Peyer's patch (tissue), 4 donors: ENCODE measurements around the gene CFAP221. TPM values are rescaled to one million over a fixed set of nuclear protein-coding genes. Genes with fewer than 3 reads are reported as not detected.

ENCODE experiments used
- DNase-seq, 3 donors: peaks; one replicate each; pipeline ENCODE4 v3.0.0-alpha.2; 2017 to 2019
- H3K27ac ChIP-seq, 4 donors: fragments of 200-600 bp; sonication (generic); one replicate each; pipeline ENCODE4 v1.5.1; 2016 to 2019
- H3K27me3 ChIP-seq, 2 donors: fragments of 200-600 bp; sonication (generic); one replicate each; pipeline ENCODE4 v1.5.1; 2019
- H3K36me3 ChIP-seq, 3 donors: fragments of 200-600 bp; sonication (generic); one replicate each; pipeline ENCODE4 v1.5.1; 2016 to 2019
- H3K4me1 ChIP-seq, 4 donors: fragments of 200-600 bp; sonication (generic); one replicate each; pipeline ENCODE4 v1.5.1; 2016 to 2019
- H3K4me3 ChIP-seq, 4 donors: fragments of 200-600 bp; sonication (generic); 1 replicate in 3 of 4; 2 replicates in 1 of 4; pipeline ENCODE4 v1.5.1; 2016 to 2019; ENCODE audit warnings: mild to moderate bottlenecking in 1 of 4
- H3K9me3 ChIP-seq, 4 donors: fragments of 200-600 bp; sonication (generic); one replicate each; pipeline ENCODE4 v1.5.1; 2016 to 2019; ENCODE audit warnings: mild to moderate bottlenecking in 1 of 4
- POLR2A ChIP-seq, 2 donors: fragments of 450-650 bp; IDR thresholded peaks; one replicate each; pipeline ENCODE4 v1.5.1; 2017; ENCODE audit warnings: antibody characterized with exemption in 2 of 2, mild to moderate bottlenecking in 2 of 2, moderate library complexity in 2 of 2
- total RNA-seq, 4 donors: library from RNA; depleted of rRNA; stranded (reverse); fragments of >200 nt; gene quantifications; one replicate each; pipeline ENCODE4 v1.1.0, GENCODE V29; 2016
- TF ChIP-seq, protein P1 (sequence below), 6 experiments: fragments of 450-650 bp in 4 of 6; fragments of 200-600 bp in 2 of 6; sonication (generic) in 1 of 6; IDR thresholded peaks; one replicate each; pipeline ENCODE4 v1.5.1; 2017 to 2019; ENCODE audit warnings: antibody characterized with exemption in 6 of 6, mild to moderate bottlenecking in 3 of 6, moderate library complexity in 1 of 6

CFAP221 gene
- total RNA-seq, 4 donors from 2014 or later, result 2.8 to 6.6 (median 3.6) TPM

DNA sequence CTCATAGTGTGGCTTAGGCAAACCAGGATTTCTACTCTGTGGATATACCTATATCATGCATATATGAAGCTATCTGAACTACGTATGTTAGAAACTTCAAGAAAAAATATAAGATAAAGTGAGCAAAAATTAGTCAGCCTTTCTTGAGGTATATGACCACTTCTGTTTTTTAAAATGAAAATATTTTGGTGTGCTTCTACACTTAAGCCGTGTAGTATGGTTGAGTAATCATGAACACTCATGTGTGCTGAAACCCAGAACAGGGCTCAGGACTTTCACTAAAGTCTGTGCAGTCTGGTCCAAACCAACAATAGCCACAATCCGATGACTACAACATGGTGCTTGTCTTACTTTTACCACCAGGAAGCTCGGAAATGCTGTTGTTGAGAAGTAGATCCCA lies 85.9 kb downstream of the CFAP221 start:
- H3K9me3 ChIP-seq, result no peaks in the 10 kb centered on the region
- H3K36me3 ChIP-seq, result no peaks in the 10 kb centered on the region
- no peak overlapping the region for H3K4me3 ChIP-seq
- DNase-seq, result no peak
- TF ChIP-seq POLR2A (IDR thresholded peaks at IDR 0.05), result no peak
- TF ChIP-seq, protein P1, sequence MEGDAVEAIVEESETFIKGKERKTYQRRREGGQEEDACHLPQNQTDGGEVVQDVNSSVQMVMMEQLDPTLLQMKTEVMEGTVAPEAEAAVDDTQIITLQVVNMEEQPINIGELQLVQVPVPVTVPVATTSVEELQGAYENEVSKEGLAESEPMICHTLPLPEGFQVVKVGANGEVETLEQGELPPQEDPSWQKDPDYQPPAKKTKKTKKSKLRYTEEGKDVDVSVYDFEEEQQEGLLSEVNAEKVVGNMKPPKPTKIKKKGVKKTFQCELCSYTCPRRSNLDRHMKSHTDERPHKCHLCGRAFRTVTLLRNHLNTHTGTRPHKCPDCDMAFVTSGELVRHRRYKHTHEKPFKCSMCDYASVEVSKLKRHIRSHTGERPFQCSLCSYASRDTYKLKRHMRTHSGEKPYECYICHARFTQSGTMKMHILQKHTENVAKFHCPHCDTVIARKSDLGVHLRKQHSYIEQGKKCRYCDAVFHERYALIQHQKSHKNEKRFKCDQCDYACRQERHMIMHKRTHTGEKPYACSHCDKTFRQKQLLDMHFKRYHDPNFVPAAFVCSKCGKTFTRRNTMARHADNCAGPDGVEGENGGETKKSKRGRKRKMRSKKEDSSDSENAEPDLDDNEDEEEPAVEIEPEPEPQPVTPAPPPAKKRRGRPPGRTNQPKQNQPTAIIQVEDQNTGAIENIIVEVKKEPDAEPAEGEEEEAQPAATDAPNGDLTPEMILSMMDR (IDR thresholded peaks at IDR 0.05), result no peak
- H3K27ac ChIP-seq, result no peak overlapping the region
- no peaks in the 10 kb centered on the region for H3K27me3 ChIP-seq
- H3K4me1 ChIP-seq, result no peaks in the 10 kb centered on the region

DNA sequence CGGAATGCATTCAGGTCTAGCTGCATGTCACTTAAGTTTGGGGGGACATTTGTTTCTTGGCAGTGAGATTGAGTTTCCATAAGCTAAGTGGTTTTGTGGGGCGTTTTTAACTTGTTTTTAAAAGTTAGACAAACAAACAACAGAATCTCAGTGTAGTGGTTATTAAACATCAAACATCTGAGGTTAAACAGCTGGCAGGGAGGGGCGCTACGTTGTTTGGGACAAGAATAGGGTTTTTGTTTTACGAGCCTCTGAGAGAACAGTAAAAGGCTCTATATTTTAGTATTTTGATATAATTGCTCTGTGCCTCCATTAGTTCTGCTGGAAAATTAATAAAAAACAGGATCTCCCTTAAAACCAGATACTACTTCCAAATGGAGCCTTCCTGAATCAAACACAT lies 93.1 kb downstream of the CFAP221 start:
- Histone ChIP-seq H3K9me3 (no peaks in the 10 kb centered on the region), H3K4me3 (no peak overlapping the region), H3K36me3 (no peaks in the 10 kb centered on the region), H3K27me3 (no peaks in the 10 kb centered on the region), H3K4me1 (no peaks in the 10 kb centered on the region), H3K27ac (no peak overlapping the region)
- no peak for DNase-seq
- TF ChIP-seq, protein P1 (IDR thresholded peaks at IDR 0.05), result no peak
- TF ChIP-seq POLR2A (IDR thresholded peaks at IDR 0.05), result no peak

DNA sequence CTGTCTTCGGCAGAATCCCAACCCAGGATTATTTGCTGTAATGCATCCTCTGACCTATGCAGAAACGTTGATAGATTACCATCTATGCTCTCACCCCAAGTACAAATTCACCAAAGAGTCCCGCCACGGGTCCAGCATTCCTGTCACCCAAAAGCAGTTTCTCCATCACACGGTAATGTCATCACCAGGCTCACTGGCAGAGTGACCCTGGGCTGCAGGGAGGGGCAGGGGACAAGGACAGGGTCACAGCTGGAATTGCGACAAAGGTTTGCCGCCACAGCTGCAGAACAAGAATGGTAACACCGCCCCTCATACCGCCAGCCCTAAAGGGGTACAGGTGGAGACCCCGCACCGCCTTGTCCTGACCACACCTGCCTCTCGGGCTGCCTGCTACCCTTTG lies 94.0 kb downstream of the CFAP221 start:
- Histone ChIP-seq H3K4me3 (no peak overlapping the region), H3K27me3 (no peaks in the 10 kb centered on the region), H3K9me3 (no peaks in the 10 kb centered on the region), H3K36me3 (no peaks in the 10 kb centered on the region), H3K4me1 (no peaks in the 10 kb centered on the region), H3K27ac (no peak overlapping the region)
- DNase-seq, result no peak
- TF ChIP-seq, protein P1 (IDR thresholded peaks at IDR 0.05), result no peak
- no peak for TF ChIP-seq POLR2A (IDR thresholded peaks at IDR 0.05)

DNA sequence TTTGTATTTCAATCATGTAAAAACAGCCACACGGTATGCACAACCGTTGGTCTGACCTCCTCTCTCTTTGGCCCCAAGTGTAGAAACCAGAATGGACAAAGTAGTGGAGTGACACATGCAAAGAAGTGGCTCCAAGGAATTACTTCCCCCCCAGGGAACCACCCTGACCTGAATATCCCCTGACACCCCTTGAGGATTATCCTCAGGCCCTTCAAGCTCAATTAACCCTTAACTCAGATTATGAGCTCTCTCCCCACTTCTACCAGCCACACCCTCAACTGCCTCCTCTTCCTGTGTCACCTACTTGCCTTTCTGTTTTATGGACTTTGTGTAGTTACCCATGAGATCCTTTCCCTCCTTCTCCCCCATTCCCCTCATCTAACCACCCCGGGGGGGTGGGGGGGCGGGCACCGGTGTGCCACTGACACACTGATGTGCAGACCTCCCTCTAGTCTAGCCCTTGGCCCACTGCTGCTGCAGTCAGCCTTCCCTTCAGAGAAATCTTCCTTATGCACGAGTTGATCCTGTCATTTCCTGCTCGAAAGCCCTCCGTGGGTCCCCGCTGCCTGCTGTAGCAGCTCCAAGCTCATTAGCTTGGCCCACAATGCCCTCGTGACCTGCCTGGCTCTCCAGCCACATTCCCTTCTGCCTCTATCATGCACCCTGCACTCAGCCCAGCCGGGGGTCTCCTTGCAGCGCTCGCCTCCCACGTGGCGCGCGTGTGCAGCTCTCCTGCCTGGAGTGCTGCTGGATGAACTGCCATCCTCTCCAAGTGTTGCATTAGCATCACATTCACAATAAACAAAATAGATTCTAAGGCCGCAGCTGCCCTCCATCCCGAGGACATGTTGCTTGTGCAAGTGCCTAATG lies 94.7 kb downstream of the CFAP221 start:
- Histone ChIP-seq H3K4me3 (no peak overlapping the region), H3K27me3 (no peaks in the 10 kb centered on the region), H3K4me1 (no peaks in the 10 kb centered on the region), H3K36me3 (no peaks in the 10 kb centered on the region), H3K27ac (no peak overlapping the region), H3K9me3 (no peaks in the 10 kb centered on the region)
- DNase-seq, result no peak
- TF ChIP-seq, protein P1 (IDR thresholded peaks at IDR 0.05), result no peak
- no peak for TF ChIP-seq POLR2A (IDR thresholded peaks at IDR 0.05)

DNA sequence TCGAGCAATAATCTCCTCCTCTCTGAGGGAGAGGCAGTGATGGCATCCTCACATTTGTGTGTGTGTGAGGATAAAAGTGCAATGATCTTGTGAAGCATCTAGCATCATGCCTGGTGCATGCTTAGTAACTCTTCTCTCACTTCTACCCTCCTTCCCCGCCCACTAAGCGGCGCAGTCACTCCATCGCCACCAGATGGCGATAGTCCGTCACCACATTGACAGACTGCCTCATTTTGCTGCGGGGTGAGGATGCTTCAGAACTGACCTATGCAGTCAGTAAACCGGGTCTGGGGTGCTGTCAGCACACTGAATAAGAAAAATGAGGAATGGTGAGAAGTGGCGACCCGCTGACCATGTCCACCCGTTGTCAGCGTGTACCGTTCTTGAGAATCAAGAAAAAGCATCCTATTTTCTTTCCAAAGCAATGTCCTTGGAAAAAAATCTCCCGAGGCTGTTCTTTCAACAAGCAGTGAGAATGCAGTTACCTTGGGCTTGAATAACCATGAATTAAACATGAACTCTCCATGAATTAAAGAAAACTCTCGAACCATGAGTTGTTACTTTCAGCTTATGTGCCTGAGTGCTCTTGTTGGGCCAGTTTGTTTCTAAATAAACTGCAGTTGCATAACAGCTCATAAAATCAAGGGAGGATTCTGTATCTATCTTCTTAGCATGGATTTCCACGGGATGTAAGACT lies 97.5 kb downstream of the CFAP221 start:
- TF ChIP-seq, protein P1 (IDR thresholded peaks at IDR 0.05), result peak; percentile 54 to 91 (median 75)
- no peak for TF ChIP-seq POLR2A (IDR thresholded peaks at IDR 0.05)
- no peaks in the 10 kb centered on the region for H3K9me3 ChIP-seq
- no peaks in the 10 kb centered on the region for H3K27me3 ChIP-seq
- H3K27ac ChIP-seq, result no peak overlapping the region
- H3K36me3 ChIP-seq, result no peaks in the 10 kb centered on the region
- H3K4me3 ChIP-seq, result no peak overlapping the region
- H3K4me1 ChIP-seq, result no peaks in the 10 kb centered on the region
- peak; percentile 60 to 85 (median 75) for DNase-seq
